GM19351 (cell line): ENCODE data around the gene POLD4.
"Not testable (repeated sequence)": the region's sequence is repeated elsewhere in the genome, so short reads cannot be mapped to it uniquely, and the experiment has no call there.

Source experiments
- ATAC-seq: cut with Tn5 transposase; IDR thresholded peaks from one replicate; pipeline ENCODE4 v1.9.1; 2021; ENCODE audit warnings: mild to moderate bottlenecking, moderate library complexity; ENCODE audit not compliant: unreplicated experiment

POLD4 gene

GRCh38 chr11:67354075-67355022, 1.0 kb upstream of the POLD4 start:
- ATAC-seq, result no peak

DNA sequence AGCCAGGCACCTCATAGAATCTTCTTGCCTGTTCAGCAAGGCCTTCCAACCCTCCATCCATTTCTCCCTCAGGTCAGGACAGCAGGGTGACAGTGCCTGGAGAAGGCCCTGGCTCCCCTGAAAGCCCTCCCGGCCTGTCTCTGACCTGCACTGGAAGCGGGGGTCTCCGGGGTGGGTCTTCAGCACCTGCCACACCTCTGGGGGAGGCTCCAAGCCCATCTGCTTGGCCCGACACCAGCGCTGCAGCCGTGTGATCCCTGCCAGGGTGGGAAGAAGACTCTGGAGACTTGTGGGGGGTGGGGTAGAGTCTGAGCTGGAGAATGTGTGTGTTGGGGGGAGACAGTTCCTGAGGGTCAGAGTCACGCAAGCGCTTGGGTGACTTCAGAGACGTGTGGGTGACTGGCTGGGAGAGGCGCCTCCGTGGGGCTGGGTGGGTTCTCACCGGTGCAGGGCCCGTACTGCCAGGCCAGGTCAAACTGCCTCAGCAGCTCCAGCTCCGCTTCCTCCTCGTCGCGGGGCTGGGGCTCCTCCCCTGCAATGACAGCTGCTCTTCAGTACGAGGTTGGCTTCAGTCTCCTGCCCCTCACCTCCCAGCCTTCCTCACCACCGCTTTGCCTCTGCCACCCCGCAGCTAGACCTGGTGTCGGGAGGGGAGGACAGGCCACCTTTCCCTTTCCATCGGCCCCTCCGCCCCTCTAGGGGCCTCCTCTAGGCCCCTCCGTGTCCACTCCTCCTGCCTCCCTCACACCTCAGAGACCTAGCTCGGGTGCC, 615 bp downstream of the POLD4 start:
- peak; percentile 13 for ATAC-seq

- ATAC-seq, result no peak
Measured at GRCh38 chr11:67351275-67352005, 1.9 kb downstream of the POLD4 start.

- no peak for ATAC-seq
Measured at GRCh38 chr11:67349928-67350465, 3.3 kb downstream of the POLD4 start.

GRCh38 chr11:67349457-67349856, 3.9 kb downstream of the POLD4 start:
- no peak for ATAC-seq

DNA sequence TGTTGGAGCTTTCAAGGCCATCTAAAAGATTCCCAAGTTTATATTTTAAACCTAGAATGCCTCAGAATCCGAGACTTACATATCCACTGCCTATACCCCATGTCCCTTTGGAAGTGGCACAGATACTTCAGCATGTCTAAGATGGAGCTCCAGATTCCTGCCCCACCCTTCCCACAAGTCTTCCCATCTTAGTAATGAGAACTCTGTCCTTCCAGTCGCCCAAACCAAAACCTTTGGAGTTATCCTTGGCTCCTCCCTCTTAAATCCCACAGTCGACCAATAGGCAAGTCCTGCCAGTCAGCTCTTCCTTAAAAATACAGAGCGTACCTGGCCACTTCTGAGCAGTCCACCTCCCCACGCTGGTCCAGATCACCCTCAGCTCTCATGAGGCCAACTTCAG, 4.3 kb downstream of the POLD4 start:
- ATAC-seq, result no peak

GRCh38 chr11:67347964-67348749, 5.2 kb downstream of the POLD4 start:
- ATAC-seq, result no peak

- no peak for ATAC-seq
Measured at GRCh38 chr11:67345920-67346819, 7.2 kb downstream of the POLD4 start.

DNA sequence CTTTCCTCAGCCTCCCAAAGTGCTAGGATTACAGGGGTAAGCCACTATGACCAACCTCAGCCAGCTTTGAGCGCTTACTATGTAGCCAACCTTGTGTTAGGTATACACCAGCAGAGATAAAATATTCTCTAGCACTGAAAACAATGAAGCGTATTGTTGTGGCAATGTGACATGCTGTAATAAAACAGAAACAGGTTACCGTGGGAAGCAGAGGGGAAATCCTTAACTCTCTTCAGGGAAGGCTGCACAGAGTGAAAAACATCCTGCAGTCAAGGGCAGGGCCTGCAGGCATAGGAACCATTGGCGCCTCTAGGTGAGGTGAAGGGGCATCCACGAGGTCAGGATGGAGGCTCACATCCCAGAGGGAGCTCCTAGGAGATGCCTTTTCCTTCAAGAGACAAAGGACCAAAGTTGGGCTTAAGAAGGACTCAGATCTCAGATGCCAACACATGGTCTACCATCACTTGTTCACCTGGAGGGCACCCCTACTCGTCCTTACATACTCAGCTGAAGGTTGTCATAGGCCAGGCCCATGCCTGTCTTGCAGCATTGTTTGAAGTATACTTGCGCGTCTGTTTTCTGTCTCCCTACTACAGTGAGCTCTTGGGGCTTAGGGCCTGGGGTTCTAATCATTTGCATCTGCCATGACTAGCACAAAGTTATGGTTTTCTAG, 8.0 kb downstream of the POLD4 start:
- ATAC-seq, result no peak

- ATAC-seq, result no peak
Measured at GRCh38 chr11:67344264-67344663, 9.1 kb downstream of the POLD4 start.

DNA sequence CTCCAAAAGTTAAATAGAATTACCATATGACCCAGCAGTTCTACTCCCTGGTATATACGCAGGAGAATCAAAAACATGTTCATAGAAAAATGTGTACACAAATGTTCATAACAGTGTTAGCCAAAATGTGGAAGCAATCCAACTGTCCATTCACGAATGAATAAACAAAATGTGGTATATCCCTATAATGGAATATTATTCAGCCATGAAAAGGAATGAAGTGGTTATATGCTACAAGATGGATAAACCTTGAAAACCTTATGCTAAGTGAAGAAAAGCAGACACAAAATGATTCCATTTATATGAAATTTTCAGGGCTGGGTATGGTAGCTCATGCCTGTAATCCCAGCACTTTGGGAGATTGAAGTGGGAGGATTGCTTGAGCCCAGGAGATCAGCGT, 16.1 kb downstream of the POLD4 start:
- no peak for ATAC-seq

GRCh38 chr11:67332081-67332691, 21.2 kb downstream of the POLD4 start:
- no peak for ATAC-seq

DNA sequence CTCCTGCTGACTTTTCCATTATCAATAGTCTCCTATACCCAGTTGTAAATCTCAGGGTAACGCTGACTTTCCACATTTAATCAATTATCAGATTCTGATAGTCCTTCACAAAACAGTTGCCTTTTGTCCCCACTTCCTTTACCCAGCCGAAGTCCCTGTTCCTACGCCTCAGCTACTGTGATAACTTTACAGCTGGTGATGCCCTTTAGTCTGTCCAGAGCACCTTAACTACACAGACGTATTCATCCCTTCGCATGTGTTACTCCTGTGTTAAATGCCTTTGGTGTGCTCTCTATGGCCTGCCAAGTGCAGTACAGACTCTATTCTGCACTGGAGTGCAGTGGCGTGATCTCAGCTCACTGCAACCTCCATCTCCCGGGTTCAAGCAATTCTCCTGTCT, 29.8 kb downstream of the POLD4 start:
- no peak for ATAC-seq

- ATAC-seq, result no peak
Measured at GRCh38 chr11:67322049-67322448, 31.3 kb downstream of the POLD4 start.

DNA sequence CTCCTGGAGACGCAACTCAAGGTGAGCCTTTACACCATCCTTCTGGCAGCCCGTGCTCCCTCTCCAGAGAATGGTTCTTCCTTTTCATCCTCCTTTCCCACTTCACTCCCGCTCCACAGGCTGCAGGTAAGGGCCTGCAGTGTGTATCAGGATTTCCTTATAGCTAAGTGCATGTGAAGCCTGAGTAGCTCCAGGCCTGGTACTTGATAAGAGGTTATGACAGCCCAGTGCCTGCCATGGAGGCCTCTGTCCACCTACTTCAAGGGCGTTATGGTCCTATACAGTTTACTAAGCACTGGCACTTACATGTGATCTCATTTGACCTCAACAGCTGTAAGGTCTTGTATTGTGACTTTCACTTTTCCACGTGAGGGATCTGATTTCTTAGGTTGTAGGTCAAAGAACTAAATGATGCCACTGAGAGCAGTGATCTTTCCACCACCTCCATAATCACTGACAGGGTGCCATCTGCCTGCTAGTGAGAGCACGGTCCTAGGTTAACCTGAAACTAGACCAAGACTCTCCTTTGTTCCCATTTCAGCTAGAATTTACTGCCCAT, 32.0 kb downstream of the POLD4 start:
- no peak for ATAC-seq

- ATAC-seq, result no peak
Measured at GRCh38 chr11:67320691-67321090, 32.7 kb downstream of the POLD4 start.

GRCh38 chr11:67320011-67320410, 33.3 kb downstream of the POLD4 start:
- ATAC-seq, result no peak

- ATAC-seq, result not testable (repeated sequence)
Measured at GRCh38 chr11:67318876-67319275, 34.5 kb downstream of the POLD4 start.
